Measurements from ENCODE around the gene CCDC68.

CCDC68 gene

GRCh38 chr18:54983791-54984190 is 24.5 kb upstream of the CCDC68 start:
- Histone ChIP-seq H3K27me3 (ENCODE audit: insufficient read depth, poor library complexity, severe bottlenecking) (no peaks in the 10 kb centered on the region), H3K27ac (replicated peaks) (no peak overlapping the region), H3K4me3 (replicated peaks; ENCODE audit: insufficient read depth, low read length) (no peak overlapping the region)
- TF ChIP-seq SPI1 (IDR thresholded peaks at IDR 0.05; ENCODE audit: borderline replicate concordance, low read depth) (no peak), POLR2AphosphoS5 (IDR thresholded peaks at IDR 0.05; ENCODE audit: low read depth) (no peak), CTCF (IDR thresholded peaks at IDR 0.05; ENCODE audit: insufficient read depth, low read length) (no peak), GABPA (IDR thresholded peaks at IDR 0.05; ENCODE audit: low read depth) (no peak), REST (IDR thresholded peaks at IDR 0.05; ENCODE audit: insufficient replicate concordance, low read depth) (no peak)
- no peak for DNase-seq (ENCODE audit: low read depth in 1 of 2, low spot score in 1 of 2)

GRCh38 chr18:54983041-54983686 is 23.9 kb upstream of the CCDC68 start:
- Histone ChIP-seq H3K27ac (replicated peaks) (no peak overlapping the region), H3K27me3 (ENCODE audit: insufficient read depth, poor library complexity, severe bottlenecking) (no peaks in the 10 kb centered on the region), H3K4me3 (replicated peaks; ENCODE audit: insufficient read depth, low read length) (no peak overlapping the region)
- TF ChIP-seq REST (IDR thresholded peaks at IDR 0.05; ENCODE audit: insufficient replicate concordance, low read depth) (no peak), CTCF (IDR thresholded peaks at IDR 0.05; ENCODE audit: insufficient read depth, low read length) (peak; percentile 54)
- peak; percentile 17 to 33 for DNase-seq (ENCODE audit: low read depth in 1 of 2, low spot score in 1 of 2)

DNA sequence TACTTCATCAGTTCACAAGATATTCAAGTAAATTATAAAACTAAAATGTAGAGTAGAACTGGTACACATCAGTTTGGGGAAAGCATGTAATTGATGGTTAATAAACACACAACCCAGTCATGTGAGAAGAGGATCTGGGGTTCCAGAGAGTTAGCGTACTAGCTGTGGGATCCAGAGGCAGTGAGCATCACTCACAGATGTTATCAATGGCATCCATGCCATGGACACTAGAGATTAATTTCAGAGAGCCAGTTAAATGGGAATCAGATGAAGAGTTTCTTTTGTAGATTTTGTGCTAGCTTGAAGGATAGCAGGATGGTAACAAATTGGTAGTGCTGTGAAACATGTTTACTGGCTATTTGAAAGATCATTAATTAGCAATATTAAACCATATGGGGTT is 21.8 kb upstream of the CCDC68 start:
- no peak for DNase-seq (ENCODE audit: low read depth in 1 of 2, low spot score in 1 of 2)
- H3K4me3 ChIP-seq (replicated peaks; ENCODE audit: insufficient read depth, low read length), result no peak overlapping the region
- TF ChIP-seq POLR2AphosphoS5 (IDR thresholded peaks at IDR 0.05; ENCODE audit: low read depth), result no peak
- no peak for TF ChIP-seq GABPA (IDR thresholded peaks at IDR 0.05; ENCODE audit: low read depth)
- TF ChIP-seq SPI1 (IDR thresholded peaks at IDR 0.05; ENCODE audit: borderline replicate concordance, low read depth), result no peak
- TF ChIP-seq CTCF (IDR thresholded peaks at IDR 0.05; ENCODE audit: insufficient read depth, low read length), result no peak
- no peak for TF ChIP-seq REST (IDR thresholded peaks at IDR 0.05; ENCODE audit: insufficient replicate concordance, low read depth)
- H3K27me3 ChIP-seq (ENCODE audit: insufficient read depth, poor library complexity, severe bottlenecking), result no peaks in the 10 kb centered on the region
- no peak overlapping the region for H3K27ac ChIP-seq (replicated peaks)

Measured in HL-60 (cell line).